Subcutaneous adipose tissue (tissue), 4 donors: Measurements from ENCODE around the gene LTBP4. TPM values are rescaled to one million over a fixed set of nuclear protein-coding genes. Genes with fewer than 3 reads are reported as not detected.

Experiments used
- CTCF ChIP-seq: fragments of 450-650 bp; IDR thresholded peaks from one replicate; pipeline ENCODE4 v1.5.1; 2016; ENCODE audit warnings: low read depth, mild to moderate bottlenecking, control low read depth, antibody characterized with exemption, moderate library complexity
- total RNA-seq, 4 donors: library from RNA; depleted of rRNA; stranded (reverse); fragments of >200 nt; gene quantifications; one replicate each; pipeline ENCODE4 v1.1.0, GENCODE V29; 2016

LTBP4 gene
- total RNA-seq, 4 donors from 2014 or later, result 39.0 to 170 (median 78.7) TPM

GRCh38 chr19:40594255-40594654 lies 6.9 kb upstream of the LTBP4 start:
- TF ChIP-seq CTCF, result no peak

GRCh38 chr19:40594657-40595091 lies 6.5 kb upstream of the LTBP4 start:
- no peak for TF ChIP-seq CTCF

- no peak for TF ChIP-seq CTCF
These were observed 4.4 kb upstream of the LTBP4 start for GRCh38 chr19:40596608-40597328.

GRCh38 chr19:40597329-40597838 lies 3.8 kb upstream of the LTBP4 start:
- TF ChIP-seq CTCF, result no peak

GRCh38 chr19:40598121-40598917 lies 2.9 kb upstream of the LTBP4 start:
- TF ChIP-seq CTCF, result no peak

- TF ChIP-seq CTCF, result no peak
These were observed 2.3 kb upstream of the LTBP4 start for GRCh38 chr19:40598918-40599307.

GRCh38 chr19:40599331-40599901 lies 1.8 kb upstream of the LTBP4 start:
- TF ChIP-seq CTCF, result no peak
